OCI-LY7 (cell line): ENCODE results near the gene ALPL.

Source experiments
- CTCF ChIP-seq: fragments of 200-600 bp; sonication (generic); conservative IDR thresholded peaks from 2 replicates; pipeline ENCODE4 v1.5.1; 2014; ENCODE audit warnings: mild to moderate bottlenecking, antibody characterized with exemption, low read length, moderate library complexity, mixed read lengths
- EZH2phosphoT487 ChIP-seq: fragments of 200-600 bp; sonication (generic); IDR thresholded peaks from 2 replicates; pipeline ENCODE4 v1.6.1; 2018; ENCODE audit warnings: low read depth, borderline replicate concordance, mild to moderate bottlenecking, mixed run types, antibody characterized with exemption, low read length, moderate library complexity, mixed read lengths

- TF ChIP-seq CTCF (no peak), EZH2phosphoT487 (no peak)
Observed at GRCh38 chr1:21598417-21598816, 89.2 kb downstream of the ALPL start.
